Adipocyte (in vitro differentiated cells): ENCODE data around the gene DIAPH2.
A peak's percentile ranks its signal among the peaks of the same experiment; 100 is the strongest.
"Not testable (repeated sequence)": the region's sequence is repeated elsewhere in the genome, so short reads cannot be mapped to it uniquely, and the experiment has no call there.

Source experiments
- DNase-seq: peaks from one replicate; pipeline ENCODE4 v3.0.0-alpha.2; 2015; ENCODE audit warnings: low read depth
- H3K27me3 ChIP-seq: replicated peaks from 2 replicates; pipeline ENCODE4 v1.7.0; 2013; ENCODE audit warnings: mild to moderate bottlenecking, low read length, moderate library complexity; ENCODE audit not compliant: control insufficient read depth, insufficient read depth
- H3K36me3 ChIP-seq: 2 replicates; pipeline ENCODE4 v1.7.0; 2013; ENCODE audit warnings: low read length, mild to moderate bottlenecking, moderate library complexity; ENCODE audit not compliant: control insufficient read depth, insufficient read depth, severe bottlenecking
- H3K4me1 ChIP-seq: 2 replicates; pipeline ENCODE4 v1.7.0; 2013; ENCODE audit warnings: mild to moderate bottlenecking, low read length, moderate library complexity; ENCODE audit not compliant: control insufficient read depth, insufficient read depth
- H3K4me3 ChIP-seq: 2 replicates; pipeline ENCODE4 v1.7.0; 2013; ENCODE audit warnings: mild to moderate bottlenecking, low read length, moderate library complexity
- H3K9ac ChIP-seq: 2 replicates; pipeline ENCODE4 v1.7.0; 2013; ENCODE audit warnings: mild to moderate bottlenecking, low read length, moderate library complexity
- H3K9me3 ChIP-seq: 2 replicates; pipeline ENCODE4 v1.7.0; 2013; ENCODE audit warnings: mild to moderate bottlenecking, low read length, moderate library complexity; ENCODE audit not compliant: control insufficient read depth

Gene DIAPH2

DNA sequence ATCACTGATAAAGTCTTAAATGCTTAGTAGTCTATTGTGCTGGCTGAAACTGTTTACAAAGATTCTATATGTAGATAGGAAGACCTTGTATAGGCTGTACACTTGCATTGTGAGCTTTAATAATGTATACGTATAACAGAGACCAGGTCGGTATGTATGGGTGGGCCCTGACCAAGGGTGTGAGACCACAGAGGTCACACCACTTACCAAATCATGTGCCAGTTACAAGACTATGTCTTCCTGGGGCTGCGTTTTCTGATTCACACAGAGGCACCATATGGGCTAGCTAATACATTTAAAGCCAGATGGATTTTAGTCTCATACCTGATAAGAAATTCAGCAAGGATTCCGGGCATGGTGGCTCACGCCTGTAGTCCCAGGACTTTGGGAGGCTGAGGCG lies 8.8 kb downstream of the DIAPH2 start:
- Histone ChIP-seq H3K36me3 (no peaks in the 10 kb centered on the region), H3K27me3 (no peaks in the 10 kb centered on the region), H3K4me3 (peak overlapping the region; percentile 54), H3K9me3 (no peaks in the 10 kb centered on the region), H3K4me1 (peaks cover 27% of the 10 kb centered on the region), H3K9ac (peak overlapping the region; percentile 16)
- no peak for DNase-seq

DNA sequence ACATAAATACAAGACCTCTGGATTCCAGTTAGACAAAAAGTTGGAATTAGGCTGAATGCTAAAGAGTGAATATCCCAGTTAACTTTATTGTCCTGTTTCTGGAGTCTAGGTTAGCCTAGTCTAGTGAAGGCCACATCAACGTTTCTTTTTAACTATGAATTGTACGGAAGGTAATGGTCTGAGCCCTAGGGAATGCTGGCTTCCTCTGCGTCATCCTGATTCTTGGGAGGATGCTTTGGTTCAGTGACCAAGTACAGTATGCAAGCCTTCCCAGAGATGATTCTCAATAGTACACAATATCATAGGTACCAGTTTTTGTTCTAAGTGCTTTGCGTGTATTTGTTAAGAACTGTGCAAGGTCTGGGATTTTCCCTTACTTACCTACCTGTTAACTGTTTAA lies 11.8 kb downstream of the DIAPH2 start:
- DNase-seq = no peak
- no peaks in the 10 kb centered on the region for H3K9me3 ChIP-seq
- no peak overlapping the region for H3K4me3 ChIP-seq
- H3K9ac ChIP-seq = no peak overlapping the region
- H3K4me1 ChIP-seq = peaks cover 21% of the 10 kb centered on the region
- H3K27me3 ChIP-seq = no peaks in the 10 kb centered on the region
- no peaks in the 10 kb centered on the region for H3K36me3 ChIP-seq

DNA sequence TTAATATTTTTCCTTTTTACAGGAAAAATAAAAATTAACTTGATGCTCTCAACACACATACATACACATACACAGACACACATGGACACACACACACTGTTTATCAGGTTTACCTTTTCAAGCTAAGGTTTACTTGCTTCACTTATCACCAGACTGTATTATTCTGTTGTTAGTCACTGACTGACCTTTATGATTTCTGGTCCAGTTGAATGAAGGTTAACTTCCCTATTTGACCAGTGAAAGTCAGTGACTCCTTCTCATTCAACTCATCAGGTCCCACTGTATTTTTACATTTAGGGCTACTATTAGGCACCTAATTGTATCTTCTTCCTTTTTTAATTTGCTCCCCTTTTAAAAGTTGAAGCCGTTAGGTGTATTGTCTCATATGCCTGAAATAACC lies 16.0 kb downstream of the DIAPH2 start:
- H3K27me3 ChIP-seq = no peaks in the 10 kb centered on the region
- H3K36me3 ChIP-seq = no peaks in the 10 kb centered on the region
- DNase-seq = no peak

DNA sequence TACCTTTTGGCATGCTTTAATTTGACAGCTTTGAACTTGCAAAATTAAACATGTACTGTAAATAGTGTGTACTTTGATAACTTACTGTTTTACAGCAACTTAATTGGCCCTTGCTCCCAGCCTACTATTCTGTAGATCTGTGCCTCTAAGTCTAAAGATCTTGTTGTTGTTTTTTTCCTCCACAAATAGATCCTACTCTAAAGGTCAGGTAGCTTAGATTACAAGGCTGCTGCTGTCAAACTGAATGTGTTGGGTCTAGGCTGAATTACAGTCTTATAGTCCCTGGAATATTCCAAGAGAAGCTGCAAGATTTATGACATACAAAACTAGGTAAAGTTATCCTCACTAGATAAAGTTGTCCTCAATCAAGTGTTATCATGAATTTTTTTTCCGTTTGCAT lies 18.7 kb downstream of the DIAPH2 start:
- Histone ChIP-seq H3K9ac (no peak overlapping the region), H3K4me1 (peaks cover 7% of the 10 kb centered on the region), H3K9me3 (no peaks in the 10 kb centered on the region), H3K4me3 (no peak overlapping the region), H3K36me3 (no peaks in the 10 kb centered on the region), H3K27me3 (no peaks in the 10 kb centered on the region)
- no peak for DNase-seq

More for the DNA sequence above, 16.0 kb downstream of the DIAPH2 start:
- Histone ChIP-seq H3K4me1 (peaks cover 7% of the 10 kb centered on the region), H3K4me3 (no peak overlapping the region), H3K9me3 (no peaks in the 10 kb centered on the region), H3K9ac (no peak overlapping the region)

- no peak for DNase-seq
- H3K4me1 ChIP-seq = peaks cover 7% of the 10 kb centered on the region
- no peaks in the 10 kb centered on the region for H3K9me3 ChIP-seq
- no peaks in the 10 kb centered on the region for H3K36me3 ChIP-seq
- no peak overlapping the region for H3K4me3 ChIP-seq
- H3K9ac ChIP-seq = no peak overlapping the region
- no peaks in the 10 kb centered on the region for H3K27me3 ChIP-seq
Observed at GRCh38 chrX:96703816-96704215, 19.2 kb downstream of the DIAPH2 start.

GRCh38 chrX:96704629-96705028 lies 20.0 kb downstream of the DIAPH2 start:
- Histone ChIP-seq H3K4me1 (peaks cover 7% of the 10 kb centered on the region), H3K9me3 (no peaks in the 10 kb centered on the region), H3K9ac (no peak overlapping the region), H3K27me3 (no peaks in the 10 kb centered on the region), H3K36me3 (no peaks in the 10 kb centered on the region), H3K4me3 (no peak overlapping the region)
- no peak for DNase-seq

- DNase-seq = no peak
- Histone ChIP-seq H3K9me3 (no peaks in the 10 kb centered on the region), H3K9ac (no peak overlapping the region), H3K4me1 (peaks cover 7% of the 10 kb centered on the region), H3K27me3 (no peaks in the 10 kb centered on the region), H3K4me3 (no peak overlapping the region), H3K36me3 (no peaks in the 10 kb centered on the region)
Observed at GRCh38 chrX:96705905-96706304, 21.3 kb downstream of the DIAPH2 start.

DNA sequence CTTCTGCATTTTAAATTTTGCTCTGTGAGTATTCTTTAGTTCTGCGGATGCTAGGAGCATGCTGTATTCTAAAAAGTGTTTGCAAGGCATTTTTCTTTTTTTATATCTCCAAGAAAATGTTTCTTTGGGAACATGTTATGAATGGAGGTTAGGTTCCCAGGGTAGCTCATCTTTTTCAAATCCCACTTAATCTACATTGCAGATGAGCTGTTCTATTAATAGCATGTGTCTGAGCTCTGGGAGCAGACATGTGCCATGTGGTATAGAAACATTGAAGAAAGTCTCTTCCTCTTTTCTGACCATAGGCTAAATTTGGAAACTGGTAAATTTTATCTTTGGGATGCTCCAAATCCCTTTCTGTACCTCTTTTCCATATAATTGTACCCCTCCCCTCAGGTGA lies 23.2 kb downstream of the DIAPH2 start:
- H3K4me1 ChIP-seq = peaks cover 7% of the 10 kb centered on the region
- no peaks in the 10 kb centered on the region for H3K27me3 ChIP-seq
- DNase-seq = no peak
- no peak overlapping the region for H3K9ac ChIP-seq
- H3K4me3 ChIP-seq = no peak overlapping the region
- no peaks in the 10 kb centered on the region for H3K36me3 ChIP-seq
- H3K9me3 ChIP-seq = no peaks in the 10 kb centered on the region

DNA sequence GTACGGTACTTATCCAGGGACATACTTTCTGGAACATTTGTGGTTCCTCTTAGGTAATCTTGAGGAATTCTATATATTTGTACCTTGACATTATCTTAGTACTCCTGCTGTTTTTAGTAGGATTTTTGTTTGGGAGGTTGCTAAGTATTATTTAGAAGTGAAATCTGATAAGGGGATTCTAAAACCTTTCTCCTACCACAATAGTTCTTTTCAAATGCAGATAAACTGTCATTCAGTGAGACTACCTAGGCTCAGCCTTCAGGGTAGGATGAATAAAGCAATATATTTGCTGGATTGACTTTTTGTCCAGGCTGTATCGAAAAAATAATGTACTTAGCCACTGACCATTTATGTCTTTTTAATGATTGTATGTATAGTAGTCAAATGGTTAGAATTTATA lies 25.4 kb downstream of the DIAPH2 start:
- Histone ChIP-seq H3K9me3 (no peaks in the 10 kb centered on the region), H3K4me3 (no peak overlapping the region), H3K4me1 (no peaks in the 10 kb centered on the region), H3K36me3 (no peaks in the 10 kb centered on the region), H3K27me3 (no peaks in the 10 kb centered on the region), H3K9ac (no peak overlapping the region)
- DNase-seq = no peak

DNA sequence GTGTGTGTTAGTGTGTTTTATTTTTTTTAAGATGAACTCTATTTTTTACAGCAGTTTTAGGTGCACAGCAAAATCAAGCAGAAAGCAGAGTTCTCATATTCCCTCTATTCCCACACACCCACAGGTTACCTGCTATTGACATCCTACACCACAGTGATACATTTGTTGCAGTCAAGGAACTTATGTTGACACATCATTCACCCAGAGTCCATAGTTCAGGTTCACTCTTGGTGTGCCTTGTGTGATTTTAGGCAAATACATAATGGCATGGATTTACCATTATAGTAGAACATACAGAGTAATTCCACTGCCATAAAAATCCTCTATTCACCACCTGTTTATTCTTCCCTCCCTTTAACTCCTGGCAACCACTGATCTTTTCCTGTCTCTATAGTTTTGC lies 28.7 kb downstream of the DIAPH2 start:
- Histone ChIP-seq H3K36me3 (no peaks in the 10 kb centered on the region), H3K4me1 (no peaks in the 10 kb centered on the region), H3K9me3 (no peaks in the 10 kb centered on the region), H3K27me3 (no peaks in the 10 kb centered on the region), H3K9ac (no peak overlapping the region), H3K4me3 (no peak overlapping the region)
- DNase-seq = no peak

- H3K27me3 ChIP-seq, H3K36me3 ChIP-seq, H3K9ac ChIP-seq, DNase-seq, H3K4me3 ChIP-seq, H3K9me3 ChIP-seq, H3K4me1 ChIP-seq: not testable (repeated sequence)
Observed at GRCh38 chrX:96714393-96714792, 29.8 kb downstream of the DIAPH2 start.

DNA sequence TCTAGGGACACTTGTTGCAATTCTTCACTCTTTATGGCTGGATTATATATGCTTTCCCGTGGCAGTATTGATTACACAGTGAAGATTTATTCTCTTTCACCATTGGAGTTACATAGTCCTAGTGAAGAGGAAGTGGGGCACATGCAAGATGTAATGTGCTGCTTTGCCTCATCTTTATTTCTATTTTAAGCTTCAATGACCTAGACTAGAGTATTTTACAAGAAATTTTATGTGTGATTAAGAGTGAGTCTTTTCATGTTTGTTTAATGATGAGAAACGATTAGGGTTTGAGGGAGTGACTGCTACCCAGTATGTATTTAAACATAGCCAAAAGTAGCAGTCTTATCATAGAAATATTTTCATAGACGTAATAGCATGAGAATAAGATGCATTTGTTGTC lies 30.8 kb downstream of the DIAPH2 start:
- no peaks in the 10 kb centered on the region for H3K4me1 ChIP-seq
- no peak for DNase-seq
- no peak overlapping the region for H3K4me3 ChIP-seq
- H3K27me3 ChIP-seq = no peaks in the 10 kb centered on the region
- H3K9me3 ChIP-seq = peaks cover 10% of the 10 kb centered on the region
- H3K9ac ChIP-seq = no peak overlapping the region
- H3K36me3 ChIP-seq = no peaks in the 10 kb centered on the region
